ELF-1 (cell line): Measurements from ENCODE around the gene FGF18.
A peak's percentile ranks its signal among the peaks of the same experiment; 100 is the strongest.

Experiments used
- DNase-seq: peaks from one replicate; pipeline ENCODE4 v3.0.0-alpha.2; 2016; ENCODE audit warnings: low read depth, low spot score

FGF18 gene

DNA sequence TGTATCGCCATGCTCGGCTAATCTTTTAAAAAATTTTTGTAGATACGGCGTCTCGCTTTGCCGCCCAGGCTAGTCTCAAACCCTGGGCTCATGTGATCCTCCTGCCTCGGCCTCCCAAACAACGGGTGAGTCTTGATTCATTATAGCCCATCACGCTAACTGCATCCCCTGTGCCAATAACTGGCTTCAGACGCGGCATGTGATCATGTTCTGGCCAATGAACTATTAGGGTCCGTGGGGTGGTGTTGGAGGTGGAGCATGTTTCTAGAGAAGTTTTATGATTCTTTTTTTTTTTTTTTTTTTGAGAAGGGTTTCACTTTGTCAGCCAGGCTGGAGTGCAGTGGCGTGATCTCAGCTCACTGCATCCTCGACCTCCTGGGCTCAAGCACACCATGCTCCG, 51.0 kb downstream of the FGF18 start:
- no peak for DNase-seq

DNA sequence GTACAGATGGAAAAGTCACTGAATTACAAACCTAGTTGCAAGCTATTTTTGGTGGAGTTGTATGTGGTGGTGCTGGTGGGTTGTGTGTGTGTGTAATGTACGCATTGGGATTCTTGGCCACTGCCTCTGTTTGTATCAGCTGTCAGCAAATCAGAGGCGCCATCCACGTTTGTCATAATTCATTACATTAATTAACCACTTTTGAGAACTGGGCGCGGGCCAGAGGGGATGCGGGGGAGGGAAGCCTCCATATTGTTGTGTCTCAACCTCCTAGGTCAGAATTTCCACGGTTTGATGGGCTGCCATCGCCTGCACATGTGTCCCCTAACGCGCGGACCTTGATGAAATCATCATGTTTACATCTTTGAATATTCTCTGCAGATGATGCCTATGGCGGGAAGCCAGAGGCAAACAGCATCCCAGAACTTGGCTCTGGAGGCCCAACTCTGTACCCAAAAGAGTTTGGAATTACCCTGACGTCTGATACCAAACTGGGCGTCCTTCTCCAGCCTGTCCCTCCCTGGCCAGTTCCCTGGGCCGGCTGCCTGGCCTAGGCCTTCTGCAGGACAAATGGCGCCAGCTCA, 54.9 kb downstream of the FGF18 start:
- DNase-seq: no peak

DNA sequence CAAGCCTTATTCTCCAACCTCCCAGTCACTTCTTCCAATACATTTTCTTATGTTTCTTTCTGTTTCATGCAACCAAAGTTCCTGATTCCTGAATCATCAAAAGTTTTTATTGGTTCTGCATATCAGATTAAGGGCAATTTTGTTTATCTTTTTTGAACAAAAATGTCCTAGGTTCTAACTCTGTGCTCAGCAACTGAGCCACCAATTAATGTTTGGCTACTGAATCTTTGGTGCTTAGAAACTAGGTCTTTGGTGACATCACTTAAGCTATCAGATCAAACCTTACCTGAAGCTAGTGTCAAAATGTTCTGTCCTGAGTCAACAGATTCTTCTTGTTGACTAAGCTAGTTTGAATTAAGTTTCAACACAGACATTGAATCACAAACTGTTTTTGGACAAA, 56.1 kb downstream of the FGF18 start:
- DNase-seq: no peak

DNA sequence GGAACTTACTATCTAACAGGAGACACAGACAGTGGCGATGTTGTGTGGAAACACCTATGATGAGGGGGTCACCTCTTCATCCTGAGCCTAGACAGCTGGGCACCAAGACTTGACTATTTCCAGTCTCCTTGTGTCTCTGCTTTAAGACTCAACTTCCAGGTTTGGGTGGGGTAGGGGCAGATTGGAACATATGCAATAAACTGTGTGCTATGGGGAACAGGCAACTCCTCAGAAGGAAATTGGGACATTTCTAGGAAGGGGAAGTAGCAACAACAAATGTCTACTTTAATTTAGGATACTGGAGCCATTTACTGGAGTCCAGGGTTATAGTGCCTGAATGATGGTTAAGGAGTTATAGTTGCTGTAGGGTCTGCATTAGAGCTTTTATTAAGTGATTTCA, 57.3 kb downstream of the FGF18 start:
- no peak for DNase-seq

DNA sequence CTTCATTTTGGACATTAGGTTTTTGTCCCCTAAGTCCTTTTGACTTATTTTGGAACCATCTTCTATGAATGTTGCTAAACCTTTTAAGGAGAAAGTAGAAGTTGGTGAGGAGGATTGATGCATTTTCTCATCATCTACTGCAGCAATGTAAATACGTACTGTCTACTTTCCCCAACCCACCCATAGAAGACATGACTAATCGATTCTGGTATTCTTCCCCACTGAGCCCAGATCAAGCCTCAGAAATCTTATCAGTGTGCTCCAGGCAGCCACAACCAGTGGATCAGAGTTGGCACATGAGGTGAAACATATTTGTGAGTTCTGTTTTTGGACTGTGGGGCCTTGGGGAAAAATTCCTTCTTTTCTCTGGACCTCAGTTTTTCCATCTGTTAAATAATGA, 57.7 kb downstream of the FGF18 start:
- no peak for DNase-seq

DNA sequence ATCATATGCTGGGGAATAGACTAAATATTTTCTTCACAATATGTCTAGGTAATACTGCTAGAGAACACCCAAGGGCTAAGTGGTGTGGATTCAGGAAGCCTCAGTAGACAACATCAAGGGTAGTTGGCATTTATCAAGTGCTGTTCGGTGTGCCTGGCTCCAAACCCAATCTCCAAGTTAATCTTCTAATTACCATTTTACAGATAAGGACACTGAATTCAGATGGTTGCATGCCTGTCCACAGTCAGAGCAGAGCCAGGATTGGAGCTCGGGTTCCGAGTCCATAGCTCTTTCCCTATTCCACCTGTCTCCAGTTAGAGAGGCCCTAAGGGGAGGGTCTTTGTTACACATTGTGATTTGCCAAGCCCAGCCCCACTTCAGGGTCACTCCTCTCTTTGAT, 58.2 kb downstream of the FGF18 start:
- DNase-seq: no peak

DNA sequence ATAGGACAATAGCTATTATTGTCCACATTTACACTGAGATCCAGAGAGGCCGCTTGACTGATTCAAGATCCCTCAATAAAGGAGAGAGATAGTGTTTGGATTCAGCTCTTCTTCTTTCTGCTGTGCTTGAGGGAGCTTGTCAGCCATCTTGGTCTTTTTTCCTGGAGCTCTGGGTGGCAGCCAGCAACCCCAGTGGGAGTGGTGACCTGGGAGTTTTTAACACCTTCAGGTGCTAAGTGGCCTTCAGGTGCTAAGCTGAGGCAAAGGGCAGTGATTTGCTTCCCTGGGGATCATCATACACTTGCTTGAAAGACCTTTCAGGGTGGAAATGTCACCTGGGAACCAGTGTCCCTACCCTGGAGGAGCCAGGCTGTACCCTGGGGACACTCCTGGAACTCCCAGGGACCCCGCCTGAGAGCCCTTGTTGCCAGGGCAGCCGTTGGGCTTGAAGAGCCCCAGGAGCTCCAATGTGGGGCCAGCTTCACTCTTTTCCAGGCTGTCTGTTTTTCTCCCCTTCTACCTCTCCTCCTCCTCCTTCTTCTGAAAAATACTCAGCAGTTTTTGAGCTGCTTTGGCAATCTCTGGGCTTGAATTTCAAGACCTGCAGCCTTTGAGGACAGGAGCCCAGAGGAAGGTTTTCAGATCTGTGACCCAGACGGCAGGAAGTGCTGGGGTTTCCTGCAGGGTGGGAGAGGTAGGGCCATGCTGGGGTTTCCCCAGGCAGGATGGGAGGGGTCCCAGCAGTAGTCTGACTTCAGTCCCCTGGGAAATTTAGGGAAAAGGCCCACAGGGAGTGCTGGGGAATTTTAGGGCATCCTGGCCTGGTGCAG, 59.7 kb downstream of the FGF18 start:
- no peak for DNase-seq

DNA sequence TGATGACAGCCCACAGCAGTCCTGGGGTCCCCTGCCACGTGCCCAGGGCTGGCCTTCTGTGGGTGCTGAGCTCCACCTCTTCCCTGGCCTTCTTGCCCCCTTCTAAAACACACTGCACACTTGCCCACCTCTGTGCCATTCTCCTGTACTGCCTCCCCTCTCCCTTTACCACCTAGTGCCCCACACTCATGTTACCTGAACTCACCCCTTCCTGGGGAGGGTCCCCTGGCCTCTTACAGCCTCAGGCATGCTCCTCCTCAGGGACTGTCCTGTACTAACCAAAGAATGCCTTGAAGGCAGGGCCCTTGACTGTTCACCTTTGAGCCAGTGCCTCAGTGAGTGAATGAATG, 60.3 kb downstream of the FGF18 start:
- no peak for DNase-seq

DNA sequence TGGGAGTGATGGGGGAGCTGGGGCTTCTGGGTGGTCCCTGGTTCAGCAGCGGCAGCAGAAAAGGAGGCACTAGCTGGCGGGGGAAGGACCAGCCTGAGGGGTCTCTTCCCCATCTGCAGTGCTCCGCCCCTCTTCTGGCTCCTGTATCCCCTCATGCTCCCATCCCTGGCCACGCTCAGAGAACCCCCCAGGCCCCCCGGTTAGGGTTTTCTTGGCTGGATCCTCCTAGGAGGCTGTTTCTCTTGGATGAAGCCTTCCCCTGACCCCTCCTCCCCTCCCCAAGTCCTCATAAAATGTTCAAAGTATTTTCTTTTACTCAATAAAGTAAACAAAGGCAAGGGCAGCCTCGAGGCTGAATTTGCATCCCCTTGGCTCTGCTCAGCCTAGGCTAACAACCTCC, 60.8 kb downstream of the FGF18 start:
- no peak for DNase-seq

DNA sequence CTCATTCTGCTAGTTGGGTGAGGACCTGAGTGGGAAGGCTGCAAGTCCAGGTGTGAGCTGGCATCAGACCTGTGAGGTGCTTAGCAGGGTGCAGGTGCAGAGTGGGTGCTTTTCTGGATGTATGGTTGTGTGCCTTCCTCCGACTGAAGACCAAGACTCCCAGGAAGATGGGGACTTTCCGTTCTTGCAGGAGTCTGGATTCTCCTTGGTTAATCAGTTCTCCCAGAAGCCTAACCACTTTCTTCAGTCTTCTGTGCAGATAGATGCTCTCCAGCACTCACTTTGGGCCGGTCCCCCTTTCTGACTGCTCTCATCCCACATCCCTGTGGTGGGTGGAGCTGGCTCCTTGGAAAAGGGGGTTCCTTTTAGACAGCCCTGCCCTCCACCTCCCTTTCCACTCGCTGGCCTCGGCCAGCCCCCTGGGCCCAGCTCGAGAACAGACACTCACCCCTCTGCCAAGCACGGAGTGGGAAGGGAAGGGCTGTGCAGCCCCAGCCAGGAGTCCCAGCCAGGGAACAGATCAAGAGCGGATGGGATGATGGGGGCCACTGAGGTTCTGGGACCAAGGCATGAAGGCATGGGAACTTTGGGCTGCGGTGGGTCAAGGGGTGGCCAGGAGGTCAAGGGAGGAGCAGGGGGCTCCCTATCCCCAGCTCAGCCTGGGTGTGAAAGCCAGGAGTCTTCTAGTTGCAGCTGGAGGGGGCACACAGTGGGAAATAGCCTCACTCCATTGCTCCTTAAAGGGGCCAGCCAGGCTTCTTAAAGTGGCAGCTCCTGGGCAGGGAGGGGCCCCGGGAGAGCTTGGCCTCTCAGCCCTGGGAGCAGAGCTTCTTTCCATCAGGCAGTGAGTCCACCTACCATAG, 62.4 kb downstream of the FGF18 start:
- DNase-seq: no peak

DNA sequence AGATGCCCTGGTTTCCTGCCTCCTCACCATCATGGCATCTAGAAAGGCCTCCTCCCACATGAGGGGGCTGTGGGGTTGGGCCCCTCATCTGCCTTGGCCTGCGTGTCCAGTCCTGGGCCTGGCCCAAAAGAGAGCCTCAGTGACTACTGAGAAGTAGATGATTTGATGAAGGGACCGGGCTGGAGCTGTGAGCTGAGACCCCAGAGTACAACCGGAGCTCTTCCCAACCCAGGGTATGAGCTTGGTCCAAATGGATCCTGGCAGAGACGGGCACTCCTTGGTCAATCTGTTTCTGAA, 62.9 kb downstream of the FGF18 start:
- no peak for DNase-seq

DNA sequence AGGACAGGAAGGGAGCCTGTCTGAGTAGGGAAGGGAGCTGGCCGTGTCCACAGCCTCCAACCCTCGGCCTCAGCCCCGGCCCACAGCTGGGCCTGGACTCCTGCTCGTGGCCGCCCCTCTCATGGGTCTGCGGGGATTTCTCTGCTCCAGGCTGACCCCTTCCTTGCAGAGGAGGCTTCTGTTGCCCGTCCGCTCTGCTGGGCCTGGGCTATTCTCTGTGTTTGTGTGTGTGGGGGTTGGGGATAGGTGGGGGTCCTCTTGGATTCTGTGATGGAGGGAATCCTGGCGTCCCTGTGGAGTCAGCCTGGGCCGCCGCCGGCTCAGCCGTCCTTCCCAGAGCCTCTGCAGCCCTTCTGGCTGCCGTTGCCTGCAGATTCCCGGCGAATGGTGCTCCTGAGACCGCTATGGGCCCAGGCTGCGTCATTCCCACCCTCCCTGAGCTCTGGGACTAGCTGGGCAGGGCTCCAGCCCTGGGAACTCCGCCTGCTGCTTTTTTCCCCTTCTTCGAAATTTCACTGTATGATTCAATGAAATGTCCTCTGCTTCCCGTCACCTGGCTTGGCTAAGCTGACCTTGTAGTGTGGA, 64.2 kb downstream of the FGF18 start:
- no peak for DNase-seq

DNA sequence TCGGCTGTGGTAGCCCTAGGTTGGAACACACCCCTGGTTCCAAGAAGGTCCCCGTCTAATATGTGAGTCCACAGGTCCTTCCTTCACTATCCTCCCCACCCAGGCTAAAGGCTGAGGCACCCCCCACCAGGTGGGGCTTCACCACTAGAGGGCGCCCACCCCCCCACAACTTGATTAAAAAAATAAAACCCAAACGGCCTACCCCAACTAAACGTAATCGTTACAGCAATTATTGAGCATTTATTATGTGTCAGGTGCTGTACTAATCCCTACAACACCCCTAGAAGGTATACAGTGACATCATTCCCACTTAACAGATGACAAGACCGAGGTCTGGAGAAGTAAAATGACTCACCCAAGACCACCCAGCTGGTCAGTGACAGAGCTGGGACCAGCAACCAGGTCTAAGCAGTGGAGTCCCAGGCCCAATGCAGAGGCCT, 65.0 kb downstream of the FGF18 start:
- peak; percentile 69 for DNase-seq

DNA sequence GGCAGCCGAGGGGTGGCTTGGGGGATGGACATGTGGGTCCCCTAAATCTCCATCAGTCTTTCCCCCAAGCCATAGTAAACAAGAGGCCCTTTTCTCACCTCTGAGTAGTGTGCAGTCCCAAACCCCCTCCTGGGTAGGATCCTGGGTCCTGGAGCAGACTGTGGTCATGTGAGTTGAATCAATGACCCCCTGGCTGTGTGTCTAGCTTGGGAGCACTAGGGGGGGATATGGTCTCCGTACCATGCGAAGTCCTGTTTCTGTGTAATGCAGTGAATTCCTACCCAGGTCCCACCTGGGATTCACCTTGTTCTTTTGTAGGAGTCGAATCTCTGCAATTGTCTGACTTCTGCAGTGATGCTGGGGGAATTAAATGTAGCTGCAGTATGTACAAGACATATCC, 66.2 kb downstream of the FGF18 start:
- DNase-seq: peak; percentile 35

DNA sequence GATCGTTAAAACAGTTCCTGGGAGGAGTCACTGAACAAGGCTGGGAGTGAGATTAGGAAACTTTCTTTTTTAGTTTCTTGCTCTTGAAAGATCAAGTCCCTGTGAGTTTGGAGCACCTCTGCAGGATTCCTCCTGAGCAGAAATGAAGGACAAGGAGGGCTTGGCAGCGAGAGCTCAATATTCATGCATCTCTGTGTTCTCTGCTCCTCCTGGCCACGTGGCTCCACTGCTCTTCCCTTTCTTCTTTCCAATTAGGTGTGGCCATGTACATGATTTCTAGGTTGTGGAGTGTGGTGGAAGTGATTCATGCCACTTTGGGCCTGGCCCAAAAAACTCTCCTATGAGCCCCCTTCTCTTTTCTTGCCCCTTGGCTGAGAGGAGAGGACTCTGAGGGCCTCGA, 67.2 kb downstream of the FGF18 start:
- no peak for DNase-seq

DNA sequence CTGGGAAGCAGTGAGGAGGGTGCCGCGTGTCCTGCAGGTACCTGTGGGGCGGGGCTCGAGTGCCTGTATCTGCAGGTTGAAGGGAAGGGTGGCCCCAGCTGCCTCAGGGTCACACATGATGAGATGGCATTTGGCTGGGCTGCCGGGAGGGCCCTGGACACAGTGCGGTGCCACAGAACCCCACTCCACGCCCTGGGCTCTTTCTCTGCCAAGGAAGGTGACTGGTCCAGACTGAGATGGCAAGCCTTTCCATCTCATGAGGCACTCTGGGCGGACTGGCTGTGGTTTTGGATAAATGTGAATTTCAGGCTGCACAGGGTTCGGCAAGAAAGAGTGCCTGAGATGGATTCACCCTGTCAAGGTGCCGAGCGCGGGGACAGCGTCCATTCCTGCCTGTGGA, 69.4 kb downstream of the FGF18 start:
- no peak for DNase-seq

DNA sequence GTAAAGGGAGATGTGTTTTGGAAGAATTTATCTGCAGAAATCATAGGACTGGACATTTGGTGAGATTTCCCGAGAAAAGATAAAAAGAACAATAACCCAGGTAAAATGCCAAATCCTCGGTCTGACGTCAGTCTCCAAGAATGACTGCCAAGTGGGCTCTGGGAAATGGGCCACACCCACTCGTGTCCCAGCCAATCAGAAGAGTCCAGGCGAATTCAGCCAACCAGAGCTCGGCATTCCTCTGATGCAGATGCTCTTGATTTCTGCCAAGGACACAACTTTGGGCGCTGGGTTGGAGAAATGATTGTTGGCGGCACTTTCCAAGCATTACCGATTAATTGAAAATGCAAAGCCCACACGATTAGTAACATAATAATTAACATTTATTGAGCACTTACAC, 73.3 kb downstream of the FGF18 start:
- DNase-seq: peak; percentile 44

DNA sequence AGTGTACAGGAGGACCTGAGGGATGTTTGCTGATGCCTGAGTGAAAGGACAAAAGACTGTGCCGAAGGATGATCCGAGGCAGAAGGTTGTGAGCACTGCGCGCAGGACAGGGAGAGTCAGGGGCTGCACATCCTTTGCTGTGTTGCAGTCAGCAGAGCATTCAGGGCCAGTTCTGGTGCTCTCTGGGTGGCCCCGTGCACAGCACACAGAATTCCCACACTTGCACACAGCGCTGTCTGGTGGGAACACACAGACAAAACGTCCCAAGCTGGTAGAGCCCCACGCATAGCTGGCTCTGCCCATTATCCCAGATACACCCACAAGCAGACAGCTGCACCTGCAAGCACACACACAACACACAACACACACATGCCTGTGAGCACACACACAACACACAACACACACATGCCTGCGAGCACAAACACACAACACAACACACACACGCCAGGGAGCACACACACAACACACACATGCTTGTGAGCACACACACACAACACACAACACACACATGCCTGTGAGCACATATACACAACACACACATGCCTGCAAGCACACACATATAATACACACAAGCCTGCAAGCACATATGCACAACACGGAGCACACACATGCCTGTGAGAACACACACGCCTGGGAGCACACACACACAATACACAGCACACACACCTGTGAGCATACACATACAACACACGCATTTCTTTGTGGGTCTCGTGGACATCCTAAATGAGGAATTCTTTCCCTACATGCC, 74.4 kb downstream of the FGF18 start:
- no peak for DNase-seq

DNA sequence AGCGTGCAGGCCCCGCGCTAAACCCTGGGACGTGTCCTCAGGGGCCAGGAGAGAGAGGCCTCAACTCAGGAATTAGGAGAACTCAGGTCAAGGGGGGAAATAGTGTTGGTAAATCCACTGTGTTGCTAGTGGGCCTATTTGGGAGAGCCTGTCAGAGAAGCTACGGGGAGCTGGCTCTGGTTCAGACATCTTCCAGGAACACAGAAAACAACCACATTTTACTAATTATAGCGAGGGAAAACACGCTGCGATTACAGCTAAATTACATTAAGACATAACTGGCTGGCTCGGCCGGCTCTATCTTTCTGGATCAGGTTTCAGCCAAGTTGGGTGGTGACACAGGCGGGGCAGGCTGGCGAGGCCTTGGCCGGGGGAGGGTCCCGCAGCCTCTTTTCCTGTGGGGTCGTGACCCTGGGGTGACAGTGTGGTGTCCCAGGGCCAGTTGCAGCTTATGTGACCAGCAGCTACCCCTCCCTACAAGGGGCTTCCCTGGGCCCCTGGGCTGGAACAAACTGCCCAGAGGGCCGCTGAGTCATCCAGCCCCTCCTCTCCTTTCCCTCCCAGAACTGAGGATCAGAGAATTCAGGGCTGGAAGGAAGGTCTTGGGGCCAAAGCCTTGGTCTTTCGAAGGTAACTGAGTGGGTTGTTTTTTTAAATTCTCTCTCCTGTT, 75.1 kb downstream of the FGF18 start:
- peak; percentile 93 for DNase-seq

DNA sequence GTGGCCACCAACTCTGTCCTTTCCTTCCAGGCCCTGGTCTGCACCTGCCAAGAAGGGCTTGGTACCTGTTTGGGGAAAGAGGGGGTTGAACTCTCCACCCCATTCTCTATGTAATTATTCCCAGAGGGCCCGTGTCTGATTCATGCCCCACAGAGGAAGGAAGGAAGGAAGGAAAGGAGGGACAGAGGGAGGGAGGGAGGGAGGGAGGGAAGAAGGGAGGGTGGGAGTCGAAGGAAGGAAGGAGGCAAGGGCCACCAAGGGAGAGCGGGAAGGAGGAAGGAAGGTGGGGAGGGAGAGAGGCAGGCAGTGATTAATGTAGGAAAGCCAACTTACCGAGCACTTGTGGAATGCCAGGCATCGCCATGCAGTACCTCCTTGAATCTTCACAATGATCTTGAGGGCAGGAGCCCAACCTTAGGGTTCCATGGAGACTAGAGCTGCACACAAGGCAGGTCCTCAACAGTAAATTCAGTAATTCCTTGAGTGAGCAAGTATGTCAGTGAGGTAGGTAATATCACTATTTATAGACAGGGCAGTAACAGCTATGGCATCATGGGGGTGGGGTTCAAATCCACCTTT, 75.8 kb downstream of the FGF18 start:
- DNase-seq: no peak

DNA sequence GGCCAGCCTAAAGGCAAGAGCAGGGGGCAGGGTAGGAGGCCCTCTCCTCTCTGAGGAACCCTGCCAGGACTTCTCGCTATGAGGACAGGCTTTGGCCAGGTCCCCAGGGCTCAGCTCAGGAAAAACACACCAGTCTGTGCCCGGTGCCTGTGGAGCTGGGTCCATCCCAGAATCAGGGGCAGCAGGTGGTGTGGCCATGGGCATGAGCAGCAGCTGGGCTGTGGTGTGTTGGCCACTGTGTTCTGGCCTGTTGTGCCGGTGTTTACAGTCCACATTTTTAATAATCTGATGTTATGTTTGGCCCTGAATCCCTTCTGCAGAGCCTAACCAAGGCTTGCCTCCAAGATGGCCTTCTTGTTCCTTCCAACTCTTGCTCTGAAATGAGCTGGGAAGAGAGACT, 77.0 kb downstream of the FGF18 start:
- DNase-seq: no peak
